H1 (cell line): ENCODE results near the gene SHTN1. TPM values are rescaled to one million over a fixed set of nuclear protein-coding genes. Genes with fewer than 3 reads are reported as not detected.

Source experiments
- CTCF ChIA-PET: fragments of 300-600 bp; sonication (Branson Sonifier 250); formaldehyde crosslinking; loops from one replicate; lab custom pipeline; 2021; ENCODE audit not compliant: partially characterized antibody; lab: Charles Lee
- POLR2A ChIA-PET: fragments of 300-600 bp; sonication (Branson Sonifier 250); formaldehyde crosslinking; loops from one replicate; lab custom pipeline; 2021; ENCODE audit warnings: inconsistent platforms; ENCODE audit not compliant: partially characterized antibody; lab: Charles Lee
- DNase-seq, 2 experiments: peaks; one replicate each; pipeline versions ENCODE4 v3.0.0 to v3.0.0-alpha.2; 2010 to 2022; ENCODE audit warnings: low spot score in 2 of 2, low read depth in 1 of 2, mixed read lengths in 1 of 2
- FAIRE-seq: peaks from 2 replicates; lab custom pipeline; 2011; peaks lifted over from hg19 to GRCh38; lab: Jason Lieb, UNC
- H2AFZ ChIP-seq: 2 replicates; pipeline ENCODE4 v1.8.1; 2012; ENCODE audit warnings: low read length, inconsistent platforms
- H2AK5ac ChIP-seq: 2 replicates; pipeline ENCODE4 v1.6.1; 2013; ENCODE audit warnings: low read depth, low read length
- H2BK120ac ChIP-seq: replicated peaks from 2 replicates; pipeline ENCODE3; 2013; ENCODE audit warnings: low read depth, low read length, inconsistent platforms
- H2BK12ac ChIP-seq: 2 replicates; pipeline ENCODE4 v1.6.1; 2013; ENCODE audit warnings: low read depth, low read length
- H2BK15ac ChIP-seq: 2 replicates; pipeline ENCODE4 v1.6.1; 2013; ENCODE audit warnings: low read length
- H2BK20ac ChIP-seq: 2 replicates; pipeline ENCODE4 v1.6.1; 2013; ENCODE audit warnings: low read length
- H2BK5ac ChIP-seq: 2 replicates; pipeline ENCODE4 v1.6.1; 2013; ENCODE audit warnings: low read depth, low read length
- H3K14ac ChIP-seq: 2 replicates; pipeline ENCODE4 v1.6.1; 2013; ENCODE audit warnings: inconsistent platforms; ENCODE audit not compliant: insufficient read length
- H3K18ac ChIP-seq: 2 replicates; pipeline ENCODE4 v1.6.1; 2013; ENCODE audit warnings: low read length; ENCODE audit errors: extremely low read depth
- H3K23ac ChIP-seq: 2 replicates; pipeline ENCODE4 v1.6.1; 2013; ENCODE audit warnings: inconsistent platforms; ENCODE audit not compliant: insufficient read length
- H3K23me2 ChIP-seq: 2 replicates; pipeline ENCODE4 v1.6.1; 2013; ENCODE audit warnings: low read depth, low read length
- H3K27ac ChIP-seq: 2 replicates; pipeline ENCODE4 v1.6.1; 2011; ENCODE audit warnings: low read depth, low read length, inconsistent platforms
- H3K27me3 ChIP-seq, 4 experiments: replicated peaks in 1 of 4; 1 replicate in 1 of 4; 2 replicates in 3 of 4; pipeline versions ENCODE4 v1.6.1 to v1.8.1; 2011 to 2013; ENCODE audit warnings: low read length in 3 of 4, mild to moderate bottlenecking in 3 of 4, inconsistent platforms in 2 of 4, mixed read lengths in 2 of 4, moderate library complexity in 1 of 4; ENCODE audit not compliant: control insufficient read depth in 3 of 4, insufficient read depth in 3 of 4; ENCODE audit errors: extremely low read depth in 1 of 4
- H3K36me3 ChIP-seq, 4 experiments: 2 replicates each; pipeline versions ENCODE4 v1.6.1 to v1.8.1; 2011 to 2013; ENCODE audit warnings: mild to moderate bottlenecking in 4 of 4, low read length in 3 of 4, moderate library complexity in 2 of 4, control low read depth in 1 of 4, inconsistent platforms in 1 of 4; ENCODE audit not compliant: insufficient read depth in 4 of 4, control insufficient read depth in 2 of 4
- H3K4ac ChIP-seq: replicated peaks from 2 replicates; pipeline ENCODE3; 2013; ENCODE audit warnings: low read length, low read depth, mixed read lengths, inconsistent platforms; ENCODE audit not compliant: insufficient read length
- H3K4me1 ChIP-seq, 4 experiments: replicated peaks in 1 of 4; 1 replicate in 1 of 4; 2 replicates in 3 of 4; pipeline versions ENCODE4 v1.6.1 to v1.8.1; 2011 to 2013; ENCODE audit warnings: low read length in 3 of 4, inconsistent platforms in 2 of 4, mixed read lengths in 1 of 4; ENCODE audit not compliant: insufficient read depth in 4 of 4, control insufficient read depth in 3 of 4
- H3K4me2 ChIP-seq, 2 experiments: 2 replicates each; pipeline versions ENCODE4 v1.6.1 to v1.8.1; 2011 to 2013; ENCODE audit warnings: low read depth in 2 of 2, low read length in 2 of 2, control low read depth in 1 of 2, inconsistent platforms in 1 of 2, mild to moderate bottlenecking in 1 of 2; ENCODE audit not compliant: insufficient read depth in 1 of 2
- H3K4me3 ChIP-seq, 4 experiments: fragments of 200-600, 300-600 bp in 1 of 4; sonication (generic), shearing (Covaris generic), sonication (Bioruptor Twin) in 1 of 4; 2 replicates each; pipeline versions ENCODE4 v1.5.1 to v1.8.1; 2011 to 2016; ENCODE audit warnings: low read length in 4 of 4, low read depth in 3 of 4, control low read depth in 2 of 4, inconsistent platforms in 2 of 4, mild to moderate bottlenecking in 2 of 4, mixed read lengths in 1 of 4, moderate library complexity in 1 of 4; ENCODE audit not compliant: insufficient read depth in 2 of 4; ENCODE audit errors: extremely low read depth in 1 of 4
- H3K56ac ChIP-seq: replicated peaks from 2 replicates; pipeline ENCODE3; 2013; ENCODE audit warnings: low read depth, mild to moderate bottlenecking, mixed read lengths, low read length, inconsistent platforms; ENCODE audit not compliant: insufficient read length
- H3K79me1 ChIP-seq: 2 replicates; pipeline ENCODE4 v1.6.1; 2013; ENCODE audit warnings: low read depth, low read length, control low read depth
- H3K79me2 ChIP-seq, 2 experiments: 2 replicates each; pipeline versions ENCODE4 v1.6.1 to v1.8.1; 2012 to 2013; ENCODE audit warnings: low read length in 2 of 2, mild to moderate bottlenecking in 2 of 2, inconsistent platforms in 1 of 2; ENCODE audit not compliant: insufficient read depth in 2 of 2, control insufficient read depth in 1 of 2
- H3K9ac ChIP-seq, 4 experiments: replicated peaks in 1 of 4; 1 replicate in 1 of 4; 2 replicates in 3 of 4; pipeline versions ENCODE4 v1.6.1 to v1.8.1; 2011 to 2013; ENCODE audit warnings: low read depth in 3 of 4, low read length in 3 of 4, control low read depth in 2 of 4, mild to moderate bottlenecking in 2 of 4, moderate library complexity in 2 of 4, inconsistent platforms in 1 of 4; ENCODE audit errors: extremely low read depth in 1 of 4
- H3K9me3 ChIP-seq, 2 experiments: 2 replicates each; pipeline versions ENCODE4 v1.6.1 to v1.8.1; 2012 to 2013; ENCODE audit warnings: mild to moderate bottlenecking in 2 of 2, moderate library complexity in 2 of 2, control low read depth in 1 of 2, inconsistent platforms in 1 of 2, low read depth in 1 of 2, low read length in 1 of 2, mixed read lengths in 1 of 2; ENCODE audit not compliant: insufficient read depth in 2 of 2
- H4K20me1 ChIP-seq, 2 experiments: replicated peaks in 1 of 2; 2 replicates each; pipeline versions ENCODE3 to v1.8.1; 2011 to 2013; ENCODE audit warnings: inconsistent platforms in 2 of 2, low read length in 2 of 2, mild to moderate bottlenecking in 1 of 2; ENCODE audit not compliant: insufficient read depth in 2 of 2, control insufficient read depth in 1 of 2
- H4K5ac ChIP-seq: 2 replicates; pipeline ENCODE4 v1.6.1; 2013; ENCODE audit warnings: low read length, low read depth, mixed read lengths, inconsistent platforms; ENCODE audit not compliant: insufficient read length
- H4K8ac ChIP-seq: 2 replicates; pipeline ENCODE4 v1.8.0; 2013; ENCODE audit warnings: mild to moderate bottlenecking, moderate library complexity, low read length, inconsistent platforms; ENCODE audit not compliant: insufficient read depth; ENCODE audit errors: extremely low read depth
- H4K91ac ChIP-seq: replicated peaks from 2 replicates; pipeline ENCODE3; 2013; ENCODE audit warnings: low read length, mixed read lengths, inconsistent platforms; ENCODE audit not compliant: insufficient read length
- ASH2L ChIP-seq: fragments of 200-600, 300-600 bp; sonication (generic); IDR thresholded peaks from one replicate; pipeline ENCODE4 v1.7.1; 2017; ENCODE audit warnings: low read length
- ATF2 ChIP-seq: IDR thresholded peaks from 2 replicates; pipeline ENCODE4 v1.6.1; 2012; ENCODE audit warnings: low read length, inconsistent platforms
- CBX8 ChIP-seq: fragments of 300-800, 300-1000 bp; sonication (generic); IDR thresholded peaks from 2 replicates; pipeline ENCODE4 v1.7.1; 2016; ENCODE audit warnings: low read depth, low read length, borderline replicate concordance
- GTF2F1 ChIP-seq: IDR thresholded peaks from 2 replicates; pipeline ENCODE4 v1.6.1; 2012; ENCODE audit warnings: low read depth, low read length, improper control_type of control experiment, borderline replicate concordance
- NANOG ChIP-seq: IDR thresholded peaks from 2 replicates; pipeline ENCODE4 v1.6.1; 2011; ENCODE audit warnings: low read length, low read depth, mild to moderate bottlenecking, inconsistent platforms; ENCODE audit not compliant: insufficient read depth, poor library complexity, severe bottlenecking
- TCF12 ChIP-seq: IDR thresholded peaks from 2 replicates; pipeline ENCODE4 v1.6.1; 2011; ENCODE audit warnings: low read depth, mild to moderate bottlenecking, low read length
- WGBS, 2 experiments: shearing (Covaris generic) in 1 of 2; methylation state at CpG; one replicate each; pipeline versions ENCODE4 v1.1.6 to v1.1.7; 2013 to 2015; ENCODE audit warnings: low lambda C conversion rate in 2 of 2, mixed read lengths in 2 of 2, inconsistent platforms in 1 of 2, low coverage in 1 of 2, missing lambda C conversion rate in 1 of 2; ENCODE audit not compliant: insufficient replicate concordance in 2 of 2, insufficient coverage in 1 of 2, insufficient read length in 1 of 2; ENCODE audit errors: extremely low coverage in 1 of 2, missing lambda C conversion rate in 1 of 2; 5-methylcytosine and 5-hydroxymethylcytosine counted together
- polyA plus RNA-seq, 7 experiments: library from polyadenylated mRNA; depleted of rRNA in 3 of 7; stranded (reverse) in 5 of 7; unstranded in 2 of 7; fragments of >200 nt in 5 of 7; fragments of 200-250 nt in 2 of 7; gene quantifications; 1 replicate in 5 of 7; 2 replicates in 1 of 7; 4 replicates in 1 of 7; pipeline versions ENCODE4 v1.2.1 to v1.2.3, GENCODE V29; 2011 to 2013; ENCODE audit warnings: missing spikeins in 2 of 7, mixed read lengths in 2 of 7
- total RNA-seq: library from RNA; stranded (reverse); fragmentation: NEBNext Ultra II Directional; extraction: Animal tissue kit (Norgen Biotek cat#: 25700); gene quantifications from 2 replicates; pipeline ENCODE4 v1.2.1, GENCODE V29; 2021

The SHTN1 gene
- total and polyA plus RNA-seq, 2 of the 8 experiments (the other 6 are each of a cell fraction or from before 2014, with no cell fraction given), result 3.3 to 12.7 TPM

- FAIRE-seq (no peak), DNase-seq (no peak)
- H3K4me3 ChIP-seq, result no peak overlapping the region
- no peak overlapping the region for H3K14ac ChIP-seq
- ChIA-PET CTCF (no interaction called here), POLR2A (no interaction called here)
- no peak overlapping the region for H3K27ac ChIP-seq
- H4K8ac ChIP-seq, result no peak overlapping the region
- H3K18ac ChIP-seq, result no peak overlapping the region
- no peak overlapping the region for H4K5ac ChIP-seq
- no peak overlapping the region for H2BK20ac ChIP-seq
- H3K23ac ChIP-seq, result no peak overlapping the region
- no peaks in the 10 kb centered on the region for H3K23me2 ChIP-seq
- no peak overlapping the region for H3K4ac ChIP-seq
- no peak overlapping the region for H3K4me2 ChIP-seq
- no peak overlapping the region for H2BK15ac ChIP-seq
- H3K4me1 ChIP-seq, result no peaks in the 10 kb centered on the region
- no peak overlapping the region for H3K56ac ChIP-seq
- H2BK12ac ChIP-seq, result no peak overlapping the region
- no peak overlapping the region for H3K9ac ChIP-seq
- H2AFZ ChIP-seq, result no peak overlapping the region
- H4K91ac ChIP-seq, result no peak overlapping the region
- no peaks in the 10 kb centered on the region for H3K27me3 ChIP-seq
- 90% methylated on average over 6 of the region's 6 CpGs; no CpG with 5 or more reads in 1 of the 2 experiments for WGBS, 2 experiments
- no peak overlapping the region for H2AK5ac ChIP-seq
- peaks cover 0 to 4% of the 10 kb centered on the region in 2 experiments; a peak in 1 of 4 replicates for H3K9me3 ChIP-seq
- peaks cover 0 to 5% (median 2%) of the 10 kb centered on the region in 4 experiments; a peak in 1 of 8 replicates for H3K36me3 ChIP-seq
- H3K79me1 ChIP-seq, result no peaks in the 10 kb centered on the region
- no peak overlapping the region for H2BK120ac ChIP-seq
- H3K79me2 ChIP-seq, result no peaks in the 10 kb centered on the region
- H4K20me1 ChIP-seq, result no peaks in the 10 kb centered on the region
- no peak overlapping the region for H2BK5ac ChIP-seq
- TF ChIP-seq GTF2F1 (no peak), CBX8 (no peak), ASH2L (no peak), NANOG (no peak), ATF2 (no peak), TCF12 (no peak)
Measured at GRCh38 chr10:116931806-116932205, 73.2 kb downstream of the SHTN1 start.
